ENCODE results near the gene UNC5CL.

UNC5CL gene, protein sequence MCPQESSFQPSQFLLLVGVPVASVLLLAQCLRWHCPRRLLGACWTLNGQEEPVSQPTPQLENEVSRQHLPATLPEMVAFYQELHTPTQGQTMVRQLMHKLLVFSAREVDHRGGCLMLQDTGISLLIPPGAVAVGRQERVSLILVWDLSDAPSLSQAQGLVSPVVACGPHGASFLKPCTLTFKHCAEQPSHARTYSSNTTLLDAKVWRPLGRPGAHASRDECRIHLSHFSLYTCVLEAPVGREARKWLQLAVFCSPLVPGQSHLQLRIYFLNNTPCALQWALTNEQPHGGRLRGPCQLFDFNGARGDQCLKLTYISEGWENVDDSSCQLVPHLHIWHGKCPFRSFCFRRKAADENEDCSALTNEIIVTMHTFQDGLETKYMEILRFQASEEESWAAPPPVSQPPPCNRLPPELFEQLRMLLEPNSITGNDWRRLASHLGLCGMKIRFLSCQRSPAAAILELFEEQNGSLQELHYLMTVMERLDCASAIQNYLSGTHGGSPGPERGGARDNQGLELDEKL

DNA sequence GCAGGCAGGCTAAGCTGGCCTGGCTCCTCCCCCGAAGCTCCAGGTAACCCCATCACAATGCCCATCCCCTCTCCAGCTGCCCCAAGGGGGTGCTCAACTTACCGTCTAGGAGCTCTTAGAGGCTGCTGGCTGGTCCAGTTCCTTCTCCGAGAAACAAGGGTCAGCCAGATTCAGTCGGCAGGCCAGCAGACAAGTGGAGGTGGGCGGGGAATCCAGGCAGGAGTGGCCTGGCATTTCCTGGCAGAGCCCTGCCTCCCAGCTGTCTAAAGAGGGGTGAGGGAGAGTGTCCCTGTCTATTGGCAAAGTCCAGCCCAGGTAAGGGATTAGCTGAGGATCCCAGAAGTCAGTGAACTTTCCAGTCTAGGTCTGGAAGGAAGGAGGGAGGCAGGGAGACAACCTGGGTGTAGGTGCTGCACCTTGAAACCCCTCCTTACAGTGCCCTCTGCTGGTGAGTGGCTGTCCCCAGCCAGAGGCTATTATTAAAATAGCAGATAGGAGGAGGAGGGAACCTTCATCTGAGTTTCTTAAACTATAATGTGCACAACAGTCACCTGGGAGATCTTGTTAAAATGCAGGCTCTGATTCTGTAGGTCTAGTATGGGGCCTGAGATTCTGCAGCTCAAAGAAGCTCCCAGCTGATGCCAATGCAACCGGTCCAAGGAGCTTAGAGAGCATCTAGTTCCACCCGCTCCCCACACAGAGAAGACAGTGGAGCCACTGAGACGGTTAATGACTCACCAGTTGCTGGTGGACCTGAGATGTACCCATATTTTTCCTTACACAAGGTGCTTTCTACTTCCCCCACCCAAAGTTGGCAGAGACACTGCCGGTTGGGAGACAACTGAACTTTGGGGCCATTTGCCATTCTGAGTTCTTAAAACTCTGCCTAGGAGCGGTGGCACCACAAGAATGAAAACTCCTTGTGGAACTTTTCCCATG, at the start of gene UNC5CL:
TSS of gene UNC5CL (minus strand) at position 162 of the 939 bp plus-strand sequence. CDS start 4,147 bp downstream, outside the sequence.
- peak; percentile 52 for DNase-seq (ENCODE audit: low spot score)

DNA sequence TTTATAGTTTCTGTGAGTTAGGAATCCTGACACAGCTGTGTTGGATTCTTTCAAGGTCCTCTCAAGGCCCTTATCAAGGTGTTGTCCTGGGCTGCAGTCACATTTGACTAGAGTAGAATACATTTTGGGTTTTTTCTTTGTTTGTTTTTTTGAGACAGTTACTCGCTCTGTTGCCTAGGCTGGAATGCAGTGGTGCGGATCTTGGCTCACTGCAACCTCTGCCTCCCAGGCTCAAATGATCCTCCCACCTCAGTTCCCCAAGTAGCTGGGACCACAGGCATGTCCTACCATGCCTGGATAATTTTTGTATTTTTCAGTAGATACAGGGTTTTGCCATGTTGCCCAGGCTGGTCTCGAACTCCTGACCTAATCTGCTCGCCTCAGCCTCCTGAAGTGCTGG, 49.4 kb upstream of the UNC5CL start:
- no peak for DNase-seq (ENCODE audit: low spot score)

DNA sequence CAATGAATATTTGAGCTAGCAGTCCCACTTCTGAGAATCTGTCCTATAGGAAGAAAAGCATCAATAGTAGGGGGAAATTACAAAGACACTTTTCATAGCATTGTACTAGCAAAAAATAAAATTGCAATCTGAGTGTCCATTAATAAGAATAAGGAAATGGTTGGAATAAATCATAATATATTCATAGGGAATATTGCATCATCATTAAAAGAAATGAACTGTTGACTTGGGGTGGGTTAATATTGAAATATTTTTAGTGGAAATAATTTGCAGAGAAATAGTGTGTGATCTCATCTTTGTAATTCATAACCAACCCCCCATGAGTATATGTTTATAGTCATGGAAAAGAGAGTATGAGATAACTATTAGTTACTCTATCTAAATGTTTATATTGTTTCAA, 46.2 kb upstream of the UNC5CL start:
- no peak for DNase-seq (ENCODE audit: low spot score)

DNA sequence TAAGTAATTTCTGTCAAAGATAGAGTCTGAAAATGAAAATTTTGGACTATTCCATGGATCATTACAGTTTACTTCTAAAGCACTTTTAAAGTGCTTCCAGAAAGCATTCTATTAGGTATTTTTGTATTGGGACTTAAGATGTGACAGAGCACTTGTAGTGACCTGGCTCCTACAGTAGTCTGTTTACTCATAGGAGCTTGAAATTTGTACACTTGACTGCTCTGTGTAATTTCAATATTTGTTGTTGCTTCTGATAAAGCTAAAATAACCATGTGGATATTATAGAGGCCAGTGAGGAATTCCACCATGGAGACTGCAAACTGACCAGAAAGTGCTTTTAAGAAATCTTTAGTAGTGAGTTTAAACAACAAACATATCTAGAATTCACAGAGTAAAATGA, 44.1 kb upstream of the UNC5CL start:
- DNase-seq (ENCODE audit: low spot score), result no peak

DNA sequence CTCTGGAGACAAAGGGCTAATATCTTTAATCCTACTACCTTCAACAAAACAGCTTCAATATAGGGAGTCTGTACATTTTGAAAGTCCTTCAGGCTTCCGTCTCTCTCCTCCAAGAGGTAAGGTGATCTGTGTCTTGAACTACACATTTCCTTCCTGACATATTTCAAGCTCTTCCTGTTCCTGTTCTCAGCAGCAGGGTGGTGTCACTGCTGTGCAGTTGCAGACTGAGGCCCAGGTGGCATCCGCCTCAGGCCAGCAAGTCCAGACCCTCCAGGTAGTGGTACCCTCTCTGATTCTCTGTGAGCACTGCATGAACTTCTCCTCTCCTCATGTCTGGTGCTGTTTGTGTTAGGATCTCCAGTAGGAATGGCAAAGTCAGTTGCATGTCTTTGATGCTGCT, 41.6 kb upstream of the UNC5CL start:
- DNase-seq (ENCODE audit: low spot score), result peak; percentile 38

DNA sequence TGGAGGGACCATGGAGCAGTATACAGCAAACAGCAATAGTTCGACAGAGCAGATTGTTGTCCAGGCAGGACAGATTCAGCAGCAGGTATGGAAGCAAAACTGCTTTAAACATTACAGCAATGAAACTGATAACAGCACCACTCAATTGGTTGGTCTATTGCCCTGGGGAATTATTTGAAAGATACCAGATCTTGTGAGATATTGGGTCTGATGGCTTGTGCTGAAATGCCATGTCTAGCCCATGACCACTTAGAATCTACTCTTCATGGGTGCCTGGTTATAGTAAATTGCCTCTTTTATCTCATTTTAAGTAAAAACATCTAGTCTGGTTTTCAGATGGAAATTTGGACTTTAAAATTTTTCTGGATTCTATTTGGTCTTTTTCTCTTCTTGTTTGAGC, 40.1 kb upstream of the UNC5CL start:
- no peak for DNase-seq (ENCODE audit: low spot score)

DNA sequence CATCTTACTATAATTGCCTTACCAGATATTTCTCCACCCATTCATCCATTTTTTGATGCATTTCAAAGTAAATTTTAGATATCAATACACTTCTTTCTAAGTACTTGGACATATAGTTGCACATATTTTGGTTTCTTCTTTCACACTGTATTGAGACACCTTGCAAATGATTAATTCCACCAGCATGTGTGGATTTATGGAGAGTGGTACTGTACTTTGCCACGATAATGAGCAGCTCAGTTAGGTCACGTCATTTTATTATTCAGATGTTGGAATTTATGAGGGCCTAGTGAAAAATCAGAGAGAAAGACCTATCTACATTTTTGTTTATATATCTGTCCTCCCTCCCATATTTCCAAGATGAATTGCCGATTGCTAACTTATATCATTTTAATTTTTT, 39.1 kb upstream of the UNC5CL start:
- no peak for DNase-seq (ENCODE audit: low spot score)

DNA sequence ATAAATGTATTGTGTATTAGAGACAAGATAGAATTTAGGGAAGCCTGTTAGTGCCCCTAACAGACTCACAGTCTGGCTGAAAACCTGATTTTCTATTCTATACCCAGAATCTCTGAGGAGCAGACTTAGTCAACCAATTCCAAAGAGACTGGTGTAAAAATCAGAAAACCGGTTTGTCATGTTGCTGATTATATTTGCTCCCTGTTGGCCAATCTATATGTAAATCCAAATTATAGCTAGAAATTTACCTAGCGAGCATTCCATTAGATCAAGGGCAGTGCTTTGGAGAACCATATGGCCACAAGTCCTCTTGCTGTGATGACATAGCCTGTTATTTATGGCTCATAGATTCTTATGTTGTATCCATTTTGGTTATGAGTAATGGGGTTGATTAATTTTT, 38.5 kb upstream of the UNC5CL start:
- DNase-seq (ENCODE audit: low spot score), result no peak

DNA sequence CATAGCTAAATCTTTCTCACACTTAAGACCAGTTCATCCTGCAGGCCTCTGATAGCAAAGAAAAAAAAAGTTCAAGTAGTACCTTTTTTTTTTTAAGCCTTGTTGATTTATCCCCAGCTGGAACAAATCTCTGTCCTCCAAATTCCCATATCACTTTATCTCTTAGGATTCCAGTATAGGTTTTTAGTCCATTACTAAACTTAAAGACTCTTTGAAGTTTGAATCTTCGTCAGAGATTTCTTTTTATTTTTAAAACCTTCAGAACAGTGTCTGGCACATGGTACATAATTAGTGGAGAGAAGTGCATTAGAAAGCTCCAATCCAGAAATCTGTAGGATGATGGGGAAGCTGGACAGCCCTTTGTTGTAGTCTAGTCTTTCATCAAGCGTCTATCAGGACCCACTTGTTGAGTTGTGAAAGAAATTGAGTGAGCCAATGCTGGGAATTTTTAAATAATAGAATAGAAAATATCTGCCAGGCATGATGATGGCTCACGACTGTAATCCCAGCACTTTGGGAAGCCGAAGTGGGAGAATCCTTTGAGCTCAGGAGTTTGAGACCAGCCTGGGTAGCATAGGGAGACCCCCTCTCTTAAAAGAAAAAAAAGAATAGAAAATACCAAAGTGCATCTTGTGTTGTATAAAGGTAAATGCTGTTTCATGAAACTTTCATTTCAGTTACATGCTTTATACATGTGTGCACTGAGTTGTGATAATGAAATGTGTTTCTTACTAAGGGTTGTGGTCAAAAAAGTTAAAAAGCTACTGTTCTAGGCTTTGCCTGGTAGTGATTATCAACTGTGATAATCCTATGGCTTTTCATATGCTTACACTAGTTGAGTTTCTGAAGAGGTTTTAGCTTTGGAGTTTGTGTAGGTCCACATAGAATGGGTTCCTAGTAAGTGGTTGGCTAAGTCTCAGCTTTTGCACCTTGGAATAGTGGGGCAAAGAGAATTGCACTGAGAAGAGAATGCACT, 36.9 kb upstream of the UNC5CL start:
- no peak for DNase-seq (ENCODE audit: low spot score)

DNA sequence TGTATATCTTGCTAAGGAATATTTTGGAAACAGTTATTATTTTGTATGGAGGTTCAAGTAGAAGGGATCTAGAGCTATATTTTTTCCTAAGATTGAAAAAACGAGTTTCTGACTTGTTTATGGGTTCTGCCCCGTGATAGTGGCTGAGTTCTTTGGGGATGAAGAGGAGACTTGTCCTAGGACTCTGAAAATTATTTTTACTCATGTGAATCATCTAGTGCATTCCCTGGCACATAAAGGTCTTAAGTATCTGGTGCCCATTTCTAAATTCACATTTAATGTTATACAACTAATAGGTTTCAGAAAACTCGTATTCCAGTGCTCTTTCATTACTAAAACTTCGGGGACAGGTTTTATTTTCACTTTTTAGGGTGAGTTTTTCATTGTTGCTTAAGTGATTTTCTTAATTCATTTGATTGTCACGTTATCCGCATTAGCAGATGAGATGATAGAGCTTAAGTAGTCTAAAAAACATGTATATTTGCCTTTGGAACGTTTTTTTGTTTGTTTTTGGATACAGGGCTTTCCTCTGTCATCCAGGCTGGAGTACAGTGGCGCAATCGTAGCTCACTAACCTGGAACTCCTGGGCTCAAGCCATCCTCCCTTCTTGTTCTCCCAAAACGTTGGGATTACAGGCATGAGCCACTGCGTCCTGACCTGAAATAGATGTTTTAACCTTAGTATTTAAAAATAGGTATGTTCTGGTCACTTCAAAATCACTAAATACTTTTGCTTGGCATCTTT, 35.8 kb upstream of the UNC5CL start:
- no peak for DNase-seq (ENCODE audit: low spot score)

DNA sequence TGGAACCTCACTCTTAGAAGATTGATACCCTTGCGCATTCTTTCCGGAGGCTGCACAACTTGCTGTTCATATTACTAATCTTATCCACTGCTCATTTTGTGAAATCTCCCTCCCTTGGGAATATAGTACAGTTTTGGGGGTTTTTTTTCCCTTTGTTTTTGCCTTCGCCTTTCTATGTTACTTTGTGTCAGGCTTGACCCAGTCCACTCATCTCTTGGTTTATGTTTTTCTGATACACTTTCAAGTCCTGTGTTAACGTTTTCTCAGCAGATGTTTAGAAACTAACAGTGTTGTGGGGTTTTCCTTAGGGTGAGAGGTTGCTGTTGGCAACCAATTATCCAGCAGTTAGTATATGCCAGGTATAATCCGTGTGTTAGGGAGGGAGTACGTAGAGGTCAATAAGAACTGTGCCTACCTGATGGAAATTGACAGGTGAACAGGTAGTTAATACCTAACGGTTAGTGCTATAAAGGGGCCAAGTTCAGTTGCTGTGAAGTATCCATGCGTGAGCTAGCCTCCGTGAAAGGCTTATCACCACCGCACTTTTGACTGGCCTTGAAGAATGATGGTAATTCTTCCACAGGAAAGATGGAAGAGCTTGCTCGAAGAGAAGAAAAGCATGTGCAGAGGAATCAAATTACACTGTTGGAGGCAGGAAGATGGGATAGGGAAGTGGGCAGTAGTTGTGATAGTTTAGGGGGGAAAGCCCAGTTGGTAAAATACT, 35.1 kb upstream of the UNC5CL start:
- DNase-seq (ENCODE audit: low spot score), result peak; percentile 13

DNA sequence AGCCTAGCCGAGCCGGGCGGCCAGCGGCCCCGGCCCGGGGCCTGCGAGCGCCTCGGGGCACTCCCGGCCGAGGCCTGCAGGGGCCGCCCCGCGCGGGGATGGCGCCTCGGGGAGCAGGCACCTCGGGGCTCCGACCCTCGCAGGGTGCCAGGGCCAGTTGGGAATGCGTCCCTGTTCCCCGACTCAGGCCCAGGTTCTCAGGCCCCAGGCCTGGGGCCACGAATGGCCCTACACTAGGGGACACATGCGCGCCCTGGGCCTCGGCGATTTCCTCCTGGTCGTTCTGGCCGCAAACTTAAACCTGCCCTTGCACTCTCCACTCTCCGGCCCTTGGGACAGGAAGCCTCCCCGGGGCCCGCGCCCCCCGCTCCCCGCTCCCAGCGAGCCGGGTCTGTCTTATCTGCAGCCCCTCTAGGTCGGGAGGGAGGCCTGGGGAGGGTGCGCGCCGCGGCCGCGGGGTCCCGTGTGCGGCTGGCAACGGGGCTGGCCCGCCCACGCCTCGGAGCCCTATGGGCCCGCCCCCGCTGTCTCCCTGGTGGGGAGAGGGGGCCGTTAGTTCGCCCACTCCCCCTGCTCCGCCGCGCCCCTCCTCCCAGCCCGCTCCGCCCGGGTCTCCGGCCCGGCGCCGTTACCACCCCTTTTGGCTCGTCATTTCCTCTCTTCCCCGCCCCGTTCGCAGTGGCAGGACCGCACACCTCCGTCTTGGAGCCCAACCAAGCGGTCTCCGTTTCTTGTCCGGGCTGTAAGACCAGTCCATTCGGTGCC, 34.4 kb upstream of the UNC5CL start:
- peak; percentile 78 for DNase-seq (ENCODE audit: low spot score)

DNA sequence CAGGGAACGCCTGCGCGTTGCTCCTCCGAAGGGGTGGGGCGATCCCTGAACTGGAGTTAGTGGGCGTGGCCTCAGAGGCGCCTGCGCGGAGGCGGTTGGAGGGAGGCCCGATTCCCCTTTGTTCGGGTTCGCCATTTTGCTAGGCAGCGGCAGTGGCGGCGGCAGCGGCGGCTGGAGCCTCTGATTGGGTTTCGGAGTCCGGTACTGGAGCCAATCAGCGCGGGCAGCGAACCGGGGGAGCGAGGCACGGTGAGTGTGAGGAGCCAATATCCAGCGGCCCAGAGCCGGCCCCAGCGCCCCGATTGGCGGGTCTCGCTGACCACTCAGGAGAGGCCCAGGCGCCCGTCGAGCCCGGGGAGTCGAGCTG, 33.8 kb upstream of the UNC5CL start, which contains the start of gene NFYA:
TSS of gene NFYA (plus strand) at position 139 of the 367 bp plus-strand sequence. CDS start 6,116 bp downstream, outside the sequence.
- no peak for DNase-seq (ENCODE audit: low spot score)

DNA sequence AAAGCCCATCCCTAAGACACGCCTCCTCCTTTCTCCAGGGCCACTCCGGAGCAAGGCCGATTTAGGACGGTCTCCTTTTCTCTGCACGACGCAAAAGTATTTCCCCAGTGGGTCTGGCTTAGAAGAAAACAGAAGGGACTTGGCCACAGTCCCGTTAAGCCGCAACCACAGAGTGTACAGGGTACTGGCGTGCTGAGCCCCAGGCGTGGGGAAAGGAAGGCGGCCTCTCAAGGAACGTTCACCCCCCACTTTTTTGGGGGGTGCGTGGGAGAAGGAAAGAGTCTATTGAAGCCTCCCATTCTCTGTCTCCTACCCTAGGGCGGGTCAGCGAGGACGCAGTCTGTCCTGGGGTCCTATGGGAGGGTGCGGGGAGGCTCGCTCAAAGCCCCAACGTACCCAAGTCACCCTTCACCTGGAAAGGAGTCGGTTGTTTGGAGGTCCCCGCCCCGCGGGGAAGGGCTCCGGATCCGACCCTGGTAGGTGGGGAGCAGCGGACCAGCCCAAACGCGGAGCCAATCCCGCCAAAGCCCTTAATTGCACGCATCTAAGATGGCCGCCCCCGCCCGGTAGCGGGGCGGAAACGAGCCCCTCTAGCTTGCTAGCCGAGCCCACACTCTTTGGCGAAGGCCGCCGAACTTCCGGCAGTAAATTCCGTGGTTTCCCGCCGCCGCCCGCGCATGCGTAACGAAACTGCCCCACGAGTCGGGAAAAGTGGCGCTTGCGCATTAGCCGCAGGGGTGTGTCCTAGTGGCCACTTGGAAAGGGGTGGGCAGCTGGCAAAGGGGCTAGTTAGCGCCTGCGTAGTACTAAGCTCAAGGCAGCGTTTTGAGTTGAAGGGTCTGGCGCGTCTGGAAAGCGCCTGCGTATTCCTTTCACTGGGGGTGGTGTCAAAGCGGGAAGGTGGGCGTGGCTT, 33.2 kb upstream of the UNC5CL start, which contains the start of gene OARD1:
TSS of gene OARD1 (minus strand) at position 434 of the 913 bp plus-strand sequence. CDS start 722 bp downstream, outside the sequence.
- peak; percentile 100 for DNase-seq (ENCODE audit: low spot score)

DNA sequence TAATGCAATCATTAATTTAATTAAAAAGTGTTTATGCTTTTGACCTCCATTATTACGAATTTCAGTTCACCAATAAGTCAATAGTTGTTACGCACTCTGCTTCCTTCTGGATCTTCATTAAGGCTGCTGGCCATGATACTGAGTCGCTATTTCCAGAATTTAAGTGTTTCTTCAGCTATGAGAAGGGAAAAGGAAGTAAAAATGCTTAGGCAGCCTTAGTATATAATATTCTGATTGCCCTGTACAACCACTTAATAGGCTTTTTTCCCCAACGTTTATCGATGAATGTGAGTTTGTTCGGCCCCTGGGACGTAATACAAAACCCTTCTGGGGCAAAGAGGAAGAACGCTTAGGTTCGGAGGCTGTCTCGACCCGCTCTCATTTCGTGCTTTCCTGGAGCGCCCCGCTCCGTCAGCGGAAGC, 32.5 kb upstream of the UNC5CL start:
- no peak for DNase-seq (ENCODE audit: low spot score)

DNA sequence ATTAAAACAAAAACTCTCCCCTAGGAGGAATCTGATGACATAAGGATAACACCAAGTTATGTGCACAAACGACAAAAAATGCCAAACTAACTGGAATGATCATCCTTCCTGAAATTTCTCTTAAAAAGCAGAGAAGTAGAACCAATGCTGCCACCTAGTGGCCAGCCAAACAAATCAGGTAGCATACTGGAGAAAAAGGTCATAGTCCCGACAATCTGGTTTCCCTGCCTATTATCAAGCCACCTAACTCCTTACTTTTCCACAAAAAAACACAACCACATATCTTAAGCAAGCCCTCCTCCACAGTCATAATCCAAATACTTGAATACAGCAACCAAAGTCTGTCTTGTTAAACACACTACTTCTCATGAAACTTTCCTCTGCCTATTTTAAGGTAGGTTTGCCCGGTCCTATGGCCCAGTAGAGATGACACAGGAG, 27.9 kb upstream of the UNC5CL start:
- DNase-seq (ENCODE audit: low spot score), result peak; percentile 55

DNA sequence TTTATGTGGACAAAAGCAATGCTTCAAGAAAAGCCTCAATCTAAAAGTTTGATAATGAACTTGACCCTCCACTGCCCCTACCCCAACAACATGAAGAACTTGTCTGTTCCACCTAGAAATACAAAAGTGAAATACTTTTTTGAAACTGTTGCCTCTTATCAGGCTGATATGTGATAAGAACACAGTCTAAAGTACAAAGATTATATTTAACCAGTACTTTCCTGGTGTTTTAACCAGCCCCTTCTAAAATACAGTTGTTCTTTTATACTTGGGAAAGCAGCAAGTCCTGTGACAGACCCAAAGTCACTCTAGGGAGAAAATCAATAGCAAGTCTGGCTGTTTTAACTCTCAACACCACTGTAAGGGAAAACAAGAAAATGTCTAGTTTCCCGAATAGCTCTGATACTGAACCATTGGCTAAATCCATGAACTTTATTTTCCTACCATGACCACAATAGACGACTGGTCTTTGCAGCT, 26.6 kb upstream of the UNC5CL start:
- DNase-seq (ENCODE audit: low spot score), result no peak

DNA sequence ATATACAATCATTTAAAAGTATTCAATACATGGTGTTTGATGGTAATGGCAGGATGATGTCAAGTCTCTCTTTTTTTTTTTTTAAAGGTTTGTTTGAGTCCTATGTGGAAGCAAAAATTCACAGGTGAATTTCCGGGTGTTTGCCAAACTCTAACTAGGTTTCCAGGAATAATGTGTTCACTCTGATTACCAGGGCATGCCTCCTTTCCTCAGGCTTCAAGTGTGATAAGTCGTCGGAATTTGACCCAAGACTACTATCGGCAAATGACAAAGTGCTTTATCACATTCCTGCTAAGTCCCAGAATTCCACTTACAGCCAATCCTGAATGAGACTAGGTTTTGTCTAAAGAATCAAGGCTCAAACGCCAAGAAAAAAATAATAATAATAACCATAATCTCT, 25.8 kb upstream of the UNC5CL start:
- DNase-seq (ENCODE audit: low spot score), result no peak

Data from CD4-positive, alpha-beta T cell treated with Interleukin-15 for 4 hours (primary cell).